Activated gamma-delta T cell (primary cell): ENCODE results near the gene FXYD3.
"Not testable (repeated sequence)": the region's sequence is repeated elsewhere in the genome, so short reads cannot be mapped to it uniquely, and the experiment has no call there.

Source experiments
- DNase-seq: peaks from one replicate; lab custom pipeline; 2025; lab: John Stamatoyannopoulos, UW

Gene FXYD3

DNA sequence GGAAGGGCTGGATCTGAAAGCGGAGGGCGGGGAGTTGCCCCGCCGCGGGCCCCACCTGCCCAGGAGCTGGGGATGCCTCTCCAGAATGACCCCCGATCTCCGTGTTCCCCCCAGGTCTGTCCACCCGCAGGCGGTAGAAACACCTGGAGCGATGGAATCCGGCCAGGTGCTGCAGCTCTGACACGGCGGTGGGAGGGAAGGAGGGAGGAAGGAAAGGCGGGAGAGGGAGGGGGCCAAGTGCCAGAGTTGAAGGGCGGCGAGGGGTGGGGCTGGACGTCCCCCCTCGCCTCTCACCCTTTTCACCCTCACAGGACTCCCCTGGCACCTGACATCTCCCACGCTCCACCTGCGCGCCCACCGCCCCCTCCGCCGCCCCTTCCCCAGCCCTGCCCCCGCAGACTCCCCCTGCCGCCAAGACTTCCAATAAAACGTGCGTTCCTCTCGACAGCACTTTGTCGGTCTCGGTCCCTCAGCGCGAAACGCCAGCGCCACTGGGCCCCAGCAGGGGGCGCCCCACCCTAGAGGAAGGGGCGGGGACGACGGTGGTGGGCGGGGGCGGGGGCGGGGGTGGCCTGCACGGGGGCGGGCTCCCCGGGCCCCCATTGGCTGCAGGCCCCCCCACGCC, 27.1 kb downstream of the FXYD3 start:
- peak; percentile 61 for DNase-seq

DNA sequence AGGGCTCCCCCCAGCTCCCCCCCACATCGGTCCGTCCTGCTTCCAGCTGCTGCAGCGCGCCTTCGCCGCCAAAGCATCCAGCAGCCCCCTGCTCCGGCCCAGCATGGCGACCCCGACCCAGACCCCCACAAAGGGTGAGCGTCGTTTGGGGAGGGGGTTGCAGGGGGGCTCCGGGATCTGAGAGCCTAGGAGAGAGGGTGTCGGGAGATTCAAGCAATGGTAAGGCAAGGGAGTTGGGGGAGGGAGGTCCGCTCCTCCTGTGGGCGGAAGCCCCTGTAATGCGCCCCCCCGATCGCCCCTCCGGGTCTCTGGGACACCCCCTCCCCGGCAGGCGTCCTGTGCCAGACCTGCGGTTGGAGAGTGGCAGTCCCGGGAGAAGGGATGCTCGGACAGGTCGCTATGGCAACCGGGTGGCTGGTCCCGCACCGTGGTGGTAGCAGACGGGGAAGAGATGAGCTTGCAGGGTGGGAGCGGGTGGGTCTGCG, 27.6 kb downstream of the FXYD3 start, which contains the start of gene FXYD7:
FXYD7 (plus strand) TSS at position 25 of the 485 bp plus-strand sequence; CDS start at position 104, 79 bp downstream.
- DNase-seq = peak; percentile 37

DNA sequence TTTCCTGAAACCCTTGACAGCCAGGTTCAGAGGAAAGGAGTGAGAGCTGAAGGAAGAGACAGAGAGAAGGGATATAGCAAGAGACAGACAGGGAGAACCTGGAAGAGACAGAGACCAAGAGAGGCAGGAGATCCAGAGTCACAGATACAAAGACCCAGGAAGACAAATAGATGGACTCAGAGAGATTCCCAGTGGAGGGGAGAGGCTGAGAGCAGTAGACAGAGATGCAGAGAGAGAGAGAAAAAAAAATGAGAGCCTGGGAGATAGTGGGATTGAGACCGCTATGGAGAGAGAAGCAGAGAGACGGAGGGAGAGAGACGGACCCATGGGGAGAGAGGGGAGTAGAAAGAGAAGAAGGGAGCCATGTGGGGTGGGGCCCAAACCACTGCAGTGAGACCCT, 28.2 kb downstream of the FXYD3 start:
- DNase-seq = no peak

DNA sequence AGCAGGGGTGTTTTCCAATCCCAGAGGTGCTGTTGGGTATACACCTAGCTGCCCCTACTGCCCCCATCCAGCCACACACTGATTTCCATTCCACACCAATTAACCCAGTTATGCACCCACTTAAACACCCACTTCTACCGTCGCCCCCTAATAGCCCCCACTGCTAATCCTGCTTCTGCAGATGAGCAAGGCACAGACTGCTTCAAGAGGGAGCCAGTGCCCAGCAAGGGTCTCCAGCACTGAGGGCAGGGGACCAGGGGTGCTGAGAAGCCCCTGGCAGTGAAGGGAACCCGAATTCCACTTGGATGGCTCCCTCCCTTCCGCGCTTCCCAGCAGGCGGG, 28.6 kb downstream of the FXYD3 start:
- DNase-seq = no peak

DNA sequence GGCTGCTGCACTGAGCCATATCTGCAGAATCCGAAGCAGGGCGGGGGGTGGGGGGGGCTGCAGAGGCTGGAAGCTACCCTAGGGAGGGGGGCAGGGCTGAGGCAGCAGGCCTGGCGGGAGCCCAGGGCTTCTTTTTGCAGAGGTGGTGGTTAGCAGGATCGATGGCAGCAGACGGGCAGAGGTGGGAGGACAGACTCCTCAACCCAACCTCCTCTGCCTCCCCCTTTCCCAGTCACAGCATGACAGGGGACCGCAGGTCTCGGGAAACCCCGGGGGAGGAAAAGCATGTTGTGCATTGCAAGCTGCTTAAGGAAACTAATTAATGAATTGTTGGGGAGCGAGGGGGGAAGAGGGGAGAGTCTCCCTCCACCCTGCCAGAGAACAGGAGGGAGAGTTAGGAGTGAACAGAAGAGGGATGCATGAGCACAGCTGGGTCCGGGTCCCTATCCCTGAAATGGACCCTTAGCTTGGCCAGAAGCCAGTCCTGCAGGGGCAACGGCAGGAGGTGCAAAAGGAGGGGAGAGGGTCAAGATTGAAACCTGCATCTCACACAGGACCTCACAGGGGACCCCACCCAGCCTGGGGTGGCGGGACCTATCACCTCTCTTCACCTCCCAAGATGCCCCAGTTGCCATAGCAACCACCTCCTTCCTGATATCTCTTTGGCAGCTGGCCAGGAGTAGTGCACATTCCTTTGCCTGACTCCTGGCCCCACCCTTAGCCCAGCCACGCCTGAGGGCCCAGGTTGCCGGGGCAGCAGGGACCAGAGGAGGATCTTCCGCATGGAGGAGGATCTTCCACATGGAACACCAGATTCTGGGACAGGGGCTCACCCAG, 29.2 kb downstream of the FXYD3 start:
- DNase-seq = no peak

DNA sequence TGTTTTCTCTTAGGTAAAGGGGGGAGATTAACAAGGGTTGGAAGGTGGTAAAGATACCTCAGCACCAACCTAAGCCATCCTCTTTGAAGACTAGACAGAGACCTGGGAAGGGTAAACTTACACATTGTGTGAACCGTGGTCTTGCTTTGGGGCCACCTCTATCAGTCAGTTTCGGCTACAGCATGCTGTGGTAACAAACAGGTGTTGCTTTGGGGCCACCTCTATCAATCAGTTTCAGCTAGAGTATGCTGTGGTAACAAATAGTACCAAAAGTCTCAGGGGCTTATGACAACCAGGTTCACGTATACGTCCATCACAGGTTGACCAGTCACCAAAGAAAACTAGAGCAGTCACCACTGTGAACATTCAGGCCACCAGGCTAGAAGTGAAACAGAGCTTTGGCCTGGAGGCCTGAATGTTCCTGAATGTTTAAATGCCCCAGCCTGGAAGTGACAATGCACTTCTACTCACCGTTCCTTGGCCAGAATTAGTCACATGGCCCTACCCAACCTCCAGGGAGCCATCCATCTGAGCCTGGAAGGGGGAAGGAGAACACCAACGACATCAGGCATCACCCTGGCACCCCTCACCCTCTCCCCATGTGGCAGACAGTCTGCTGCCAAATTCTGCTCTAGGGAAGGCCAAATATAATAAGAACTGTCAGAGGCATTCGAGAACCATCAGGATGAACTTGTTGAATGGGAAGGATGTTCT, 31.3 kb downstream of the FXYD3 start:
- DNase-seq = no peak

DNA sequence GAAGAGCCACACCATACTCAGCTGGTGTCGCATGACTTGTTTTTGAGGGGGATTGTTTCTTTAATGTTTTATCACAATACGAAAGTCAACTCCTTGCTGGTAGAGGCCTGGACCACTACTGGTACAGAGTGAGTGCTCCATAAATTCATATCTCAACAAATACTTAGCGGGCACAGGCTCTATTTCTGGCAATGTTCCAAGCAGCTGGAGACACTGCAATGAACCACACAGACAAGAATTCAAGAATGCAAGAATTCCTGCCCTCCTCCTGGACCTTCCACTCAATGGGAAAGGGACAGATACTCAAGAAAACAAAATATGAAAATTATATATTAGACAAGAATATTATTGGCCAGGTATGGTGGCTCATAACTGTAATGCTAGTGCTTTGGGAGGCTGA, 33.8 kb downstream of the FXYD3 start:
- DNase-seq = no peak

DNA sequence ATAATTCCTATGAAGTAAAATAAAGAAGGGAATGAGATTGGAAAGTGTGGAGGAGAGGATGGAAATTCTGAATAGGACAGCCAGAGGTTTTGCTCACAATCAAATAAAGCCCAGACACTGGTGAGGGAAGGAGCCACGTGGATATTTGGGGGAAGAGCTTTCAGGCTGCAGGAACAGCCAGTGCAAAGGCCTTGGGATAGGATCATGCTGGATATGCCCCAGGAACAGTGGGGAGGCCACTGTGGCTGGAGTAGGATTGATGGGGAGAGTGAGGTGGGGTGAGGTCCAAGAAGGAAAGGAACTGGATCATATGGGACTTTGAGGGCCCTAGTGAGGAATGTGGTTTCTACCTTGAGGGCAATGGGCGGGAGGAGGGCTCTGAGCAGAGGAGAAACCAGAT, 34.8 kb downstream of the FXYD3 start:
- DNase-seq = no peak

DNA sequence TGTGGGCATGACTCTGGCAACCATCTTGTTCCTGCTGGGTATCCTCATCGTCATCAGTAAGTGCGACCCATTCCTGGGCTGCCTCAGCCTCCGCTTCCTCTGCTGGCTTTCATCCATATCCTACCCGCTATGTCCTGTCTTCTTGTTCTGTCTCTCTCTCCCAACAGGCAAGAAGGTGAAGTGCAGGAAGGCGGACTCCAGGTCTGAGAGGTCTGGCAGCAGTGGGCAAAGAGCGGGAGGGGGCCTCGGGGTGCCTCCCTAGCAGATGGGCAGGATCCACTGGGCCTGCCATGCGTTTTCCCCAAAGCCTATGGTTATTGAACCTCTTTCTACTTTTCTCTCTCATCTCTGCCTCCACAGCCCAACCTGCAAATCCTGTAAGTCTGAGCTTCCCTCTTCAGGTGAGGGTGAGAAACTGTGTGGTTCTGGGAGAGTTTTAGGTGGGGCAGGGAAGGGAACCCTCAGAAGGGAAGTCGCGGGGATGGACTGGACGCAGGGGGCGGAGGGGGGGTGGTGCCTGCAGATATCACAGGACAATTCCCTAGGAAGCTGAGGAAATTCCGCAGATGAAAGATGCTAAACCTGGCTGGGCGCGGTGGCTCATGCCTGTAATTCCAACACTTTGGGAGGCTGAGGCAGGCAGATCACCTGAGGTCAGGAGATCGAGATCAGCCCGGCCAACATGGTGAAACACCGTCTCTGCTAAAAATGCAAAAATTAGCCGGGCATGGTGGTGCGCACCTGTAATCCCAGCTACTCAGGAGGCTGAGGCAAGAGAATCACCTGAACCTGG, 35.8 kb downstream of the FXYD3 start:
- DNase-seq = no peak

DNA sequence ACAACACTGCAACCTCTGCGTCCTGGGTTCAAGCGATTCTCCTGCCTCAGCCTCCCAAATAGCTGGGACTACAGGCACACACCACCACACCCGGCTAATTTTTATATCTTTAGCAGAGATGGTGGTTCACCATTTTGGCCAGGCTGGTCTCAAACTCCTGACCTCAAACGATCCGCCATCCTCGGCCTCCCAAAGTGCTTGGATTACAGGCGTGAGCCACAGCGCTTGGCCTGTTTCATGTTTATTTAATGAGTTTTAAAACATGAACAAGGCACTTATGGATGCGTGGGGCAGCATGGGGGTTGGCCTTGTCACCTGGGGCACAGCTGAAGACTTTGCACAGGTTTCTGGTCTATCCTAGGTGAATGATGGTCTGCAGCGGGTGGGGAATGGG, 37.5 kb downstream of the FXYD3 start:
- DNase-seq = not testable (repeated sequence)

DNA sequence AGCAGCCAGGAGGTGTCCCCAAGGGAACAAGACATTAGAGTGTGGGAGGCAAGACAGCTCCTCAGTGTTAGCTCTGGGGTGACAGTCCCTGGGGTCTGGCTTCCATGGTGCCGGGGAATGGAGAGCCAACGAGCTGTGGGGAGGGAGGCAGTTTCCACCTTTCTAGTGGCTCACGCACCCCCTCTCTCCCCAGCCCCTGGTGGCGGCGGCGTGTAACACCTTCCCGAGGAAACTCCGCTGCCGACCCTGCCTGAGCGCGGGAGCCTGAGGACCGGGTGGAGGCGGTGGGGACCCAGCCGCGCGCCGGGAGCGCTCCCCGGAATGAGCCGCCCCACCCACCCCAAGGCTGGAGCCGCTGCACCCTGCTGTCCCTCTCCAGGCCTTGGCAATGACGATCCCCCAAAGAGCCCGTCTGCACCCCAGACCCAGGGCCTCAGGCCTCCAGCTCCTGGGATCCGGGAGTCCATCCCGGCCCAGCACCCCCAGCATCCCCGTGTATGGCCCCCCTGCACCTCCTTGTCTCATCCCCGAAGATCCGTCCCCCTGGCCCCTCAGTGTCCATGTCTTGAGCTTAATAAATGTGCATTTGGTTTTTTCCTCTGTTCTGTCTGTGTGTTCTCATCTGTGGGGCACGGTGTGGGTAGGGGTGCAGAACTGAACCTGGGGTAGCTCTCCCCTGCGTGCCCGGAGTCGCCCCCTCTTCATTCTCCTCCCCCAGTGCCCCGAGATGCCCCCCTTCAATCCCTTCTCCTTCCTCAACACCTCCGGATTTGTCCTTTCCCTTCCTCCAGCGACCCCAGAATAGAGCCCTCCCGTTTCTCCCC, 38.3 kb downstream of the FXYD3 start:
- peak; percentile 47 for DNase-seq

DNA sequence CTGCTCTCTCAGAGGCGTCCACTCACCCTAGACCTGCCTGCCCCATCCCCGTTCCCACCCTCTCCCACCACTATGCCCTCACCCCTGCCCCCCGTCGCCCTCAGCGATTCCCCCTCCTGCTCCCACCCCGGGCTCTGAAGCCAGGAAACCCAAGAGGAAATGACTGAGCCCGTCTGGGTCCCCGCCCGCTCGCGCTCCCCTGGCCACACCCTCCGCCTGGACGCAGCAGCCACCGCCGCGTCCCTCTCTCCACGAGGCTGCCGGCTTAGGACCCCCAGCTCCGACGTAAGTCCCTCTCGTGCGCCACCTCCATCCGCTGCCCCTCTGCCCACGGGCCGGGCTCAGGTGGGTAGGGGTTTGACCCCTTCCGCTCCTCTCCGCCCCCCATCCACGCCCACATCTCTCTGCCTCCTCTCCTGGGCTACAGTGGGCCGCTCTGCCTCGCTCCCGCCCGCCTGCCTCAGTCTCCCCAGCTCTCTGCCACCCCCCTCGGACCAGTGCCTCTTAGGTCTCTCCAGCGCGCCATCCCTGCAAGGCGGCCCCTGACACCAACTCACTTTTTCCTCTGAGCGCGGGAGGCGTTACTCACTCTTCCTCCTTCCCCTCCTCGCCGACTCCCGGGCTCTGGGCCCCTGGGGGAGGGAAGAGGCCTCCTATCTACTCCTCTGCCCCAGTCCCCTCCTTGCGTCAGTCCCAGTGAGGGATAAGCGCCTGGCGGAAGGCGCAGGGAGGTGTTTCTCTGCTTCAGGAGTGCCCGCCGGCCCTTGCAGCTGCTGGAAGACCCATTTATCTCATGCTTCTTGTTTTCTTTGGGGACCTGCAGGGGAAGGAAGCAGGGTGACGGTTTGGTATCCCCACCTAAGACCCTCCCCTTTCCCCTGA, 39.1 kb downstream of the FXYD3 start, which contains the start of gene FXYD5:
FXYD5 (plus strand) TSS at position 211 of the 882 bp plus-strand sequence. CDS start 816 bp downstream, outside the sequence.
- peak; percentile 51 for DNase-seq

DNA sequence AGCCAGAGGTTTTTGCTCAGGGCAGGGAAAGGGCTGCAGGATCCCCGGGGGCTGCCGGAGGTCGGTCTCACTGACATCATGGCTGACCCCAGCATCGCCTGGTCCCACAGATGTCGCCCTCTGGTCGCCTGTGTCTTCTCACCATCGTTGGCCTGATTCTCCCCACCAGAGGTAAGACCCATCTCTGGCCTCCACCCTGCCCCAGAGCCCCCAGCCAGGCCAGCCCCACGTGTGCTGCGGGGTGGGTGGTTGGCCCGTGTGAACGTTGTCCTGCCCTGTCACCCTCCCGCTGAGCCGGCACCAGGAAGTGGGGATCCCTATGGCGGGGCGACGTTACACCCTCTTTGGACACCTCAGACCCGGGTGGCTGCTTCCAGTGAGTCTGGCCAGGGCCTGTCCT, 39.8 kb downstream of the FXYD3 start:
- DNase-seq = no peak

DNA sequence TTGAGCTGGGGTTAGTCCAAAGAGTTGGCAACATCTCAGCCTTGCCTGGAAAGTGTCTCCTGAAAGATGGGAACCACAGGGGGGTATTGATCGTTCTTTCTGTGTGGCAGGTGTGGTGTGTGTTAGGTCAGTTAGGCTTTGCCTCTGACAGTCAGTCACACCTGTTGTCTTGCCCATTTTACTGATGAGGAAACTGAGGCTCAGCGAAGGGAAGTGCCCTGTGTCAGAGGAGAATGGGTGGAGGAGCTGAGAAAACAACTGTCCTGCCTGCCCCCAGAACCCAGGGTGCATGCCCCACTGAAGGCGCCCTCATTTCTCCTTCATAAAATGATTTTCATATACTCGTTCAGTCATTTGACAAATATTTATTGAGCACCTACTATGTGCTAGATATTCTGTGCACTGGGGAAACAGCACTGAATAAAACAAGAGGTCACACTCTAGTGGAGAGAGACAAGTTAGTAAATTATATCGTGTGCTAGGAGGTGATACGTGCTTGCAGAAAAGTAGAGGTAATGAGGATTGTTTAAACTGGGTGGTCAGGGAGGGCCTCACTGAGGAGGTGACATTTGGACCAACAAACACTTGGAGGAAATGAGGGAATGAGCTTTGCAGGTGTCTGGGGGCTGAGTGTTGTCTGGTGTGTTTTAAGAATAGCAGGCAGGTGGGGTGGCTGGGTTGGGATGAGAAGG, 40.5 kb downstream of the FXYD3 start:
- no peak for DNase-seq

DNA sequence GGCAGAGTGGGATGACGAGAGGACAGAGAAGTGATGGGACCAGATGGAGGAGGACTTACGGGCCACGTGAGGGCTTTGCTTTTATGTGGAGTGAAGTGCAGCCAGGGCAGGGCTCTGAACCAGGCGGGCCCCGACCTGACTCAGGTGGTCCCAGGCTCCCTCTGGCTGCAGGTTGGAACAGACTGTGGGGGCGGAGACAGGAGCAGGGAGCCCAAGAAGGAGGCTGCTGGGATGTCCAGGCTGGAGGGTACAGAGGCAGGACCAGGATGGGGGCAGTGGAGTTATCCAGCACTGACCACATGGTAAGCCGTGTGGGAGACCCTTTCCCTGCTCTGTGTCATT, 41.0 kb downstream of the FXYD3 start:
- DNase-seq = no peak

DNA sequence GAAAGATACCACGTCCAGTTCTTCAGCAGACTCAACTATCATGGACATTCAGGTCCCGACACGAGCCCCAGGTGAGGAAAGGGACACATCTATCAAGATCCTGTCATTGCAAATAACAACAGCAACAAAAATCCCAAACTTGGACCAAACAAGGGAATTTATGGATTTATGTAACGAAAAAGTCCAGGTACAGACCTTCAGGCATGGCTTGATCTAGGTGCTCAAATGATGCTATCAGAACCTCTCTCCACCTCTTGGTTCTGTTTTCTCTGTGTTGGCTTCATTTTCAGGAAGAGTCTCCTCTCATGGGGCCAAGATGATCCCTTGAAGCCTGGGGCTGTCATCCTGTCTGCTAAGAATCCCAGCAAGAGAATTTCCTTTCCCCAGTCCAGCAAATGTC, 41.8 kb downstream of the FXYD3 start:
- no peak for DNase-seq

DNA sequence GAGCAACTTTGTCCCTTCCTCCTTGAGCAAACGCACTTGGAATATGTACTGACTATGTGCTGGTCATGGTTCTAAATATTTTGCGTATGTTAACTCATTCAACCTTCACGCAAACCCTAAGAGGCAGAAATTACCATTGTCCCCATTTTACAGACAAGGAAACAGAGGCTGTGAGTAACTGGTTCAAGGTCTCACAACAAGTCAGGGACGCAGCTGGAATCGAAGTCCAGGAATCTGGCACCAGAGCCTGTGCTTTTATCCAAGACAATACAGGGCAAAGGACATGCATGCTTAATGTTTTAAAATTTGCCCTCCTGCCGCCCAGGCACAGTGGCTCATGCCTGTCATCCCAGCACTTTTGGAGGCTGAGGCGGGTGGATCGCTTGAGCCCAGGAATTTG, 44.0 kb downstream of the FXYD3 start:
- no peak for DNase-seq

DNA sequence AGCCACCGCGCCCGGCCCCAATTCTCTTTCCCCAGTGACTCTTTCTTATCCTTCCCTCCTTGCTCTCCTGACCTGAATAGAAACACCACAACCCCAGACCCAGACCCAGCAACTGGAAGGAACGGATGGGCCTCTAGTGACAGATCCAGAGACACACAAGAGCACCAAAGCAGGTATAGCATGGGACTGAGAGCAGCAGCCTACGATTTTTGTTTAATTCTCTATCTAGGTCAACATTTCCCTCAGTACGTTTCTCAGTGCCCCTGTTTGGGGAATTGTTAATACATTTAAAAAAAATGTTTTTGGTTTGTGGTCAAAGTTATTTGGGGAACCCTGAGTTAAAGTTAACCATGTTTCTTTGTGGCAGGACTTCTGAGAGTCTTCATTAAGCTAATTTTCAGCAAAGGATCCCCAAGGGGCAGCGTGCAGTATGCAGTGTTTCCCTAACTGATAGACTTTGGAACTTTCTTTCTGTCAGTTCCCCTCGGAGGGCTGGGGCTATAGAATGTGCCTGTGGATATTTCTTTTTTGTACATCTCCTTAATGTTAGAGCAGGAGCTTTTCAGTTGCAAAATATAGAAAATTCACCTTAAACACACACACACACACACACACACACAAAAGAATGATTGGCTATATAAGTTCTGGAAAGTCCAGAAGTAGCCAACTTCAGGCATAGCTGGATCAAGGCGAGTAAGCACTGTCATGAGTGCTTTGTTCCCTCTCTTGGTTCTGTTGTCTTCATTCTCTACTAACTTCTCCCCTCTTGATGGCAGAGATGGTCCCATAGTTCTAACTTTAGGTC, 45.2 kb downstream of the FXYD3 start:
- no peak for DNase-seq

DNA sequence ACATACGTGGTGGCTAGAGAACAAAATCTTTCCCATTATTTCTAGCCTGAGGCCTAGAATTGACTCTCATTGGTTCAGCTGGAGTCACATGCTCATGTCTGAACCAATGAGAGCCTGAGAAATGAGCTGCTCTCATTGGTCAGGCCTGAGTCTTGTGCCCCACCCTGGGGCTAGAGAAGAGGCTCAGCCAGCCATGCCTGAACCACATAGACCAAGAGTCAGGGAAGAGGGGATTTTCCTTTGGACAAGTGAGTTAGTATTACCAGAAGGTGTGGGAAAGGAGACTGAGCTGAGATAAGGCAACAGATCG, 45.8 kb downstream of the FXYD3 start:
- DNase-seq = no peak
